ENCODE data around the gene DNMT1.

Gene DNMT1

DNA sequence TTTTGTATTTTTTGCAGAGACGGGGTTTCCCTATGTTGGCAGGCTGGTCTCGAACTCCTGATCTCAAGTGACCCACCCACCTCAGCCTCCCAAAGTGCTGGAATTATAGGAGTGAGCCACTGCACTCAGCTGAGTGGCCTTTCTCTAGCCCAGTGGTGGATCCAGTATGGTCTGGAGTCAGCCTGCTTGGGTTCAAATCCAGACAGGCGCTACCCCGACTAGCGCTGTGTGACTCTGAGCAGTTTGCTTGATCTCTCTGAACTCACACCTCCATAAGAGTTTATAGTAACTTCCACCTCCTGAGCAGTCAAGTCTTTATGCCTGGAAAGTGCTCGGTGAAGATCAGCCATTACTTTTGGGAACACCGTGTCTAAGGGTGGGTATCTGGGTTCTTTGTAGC, 25.9 kb upstream of the DNMT1 start:
- DNase-seq (ENCODE audit: low read depth) = no peak
- TF ChIP-seq, protein P1, sequence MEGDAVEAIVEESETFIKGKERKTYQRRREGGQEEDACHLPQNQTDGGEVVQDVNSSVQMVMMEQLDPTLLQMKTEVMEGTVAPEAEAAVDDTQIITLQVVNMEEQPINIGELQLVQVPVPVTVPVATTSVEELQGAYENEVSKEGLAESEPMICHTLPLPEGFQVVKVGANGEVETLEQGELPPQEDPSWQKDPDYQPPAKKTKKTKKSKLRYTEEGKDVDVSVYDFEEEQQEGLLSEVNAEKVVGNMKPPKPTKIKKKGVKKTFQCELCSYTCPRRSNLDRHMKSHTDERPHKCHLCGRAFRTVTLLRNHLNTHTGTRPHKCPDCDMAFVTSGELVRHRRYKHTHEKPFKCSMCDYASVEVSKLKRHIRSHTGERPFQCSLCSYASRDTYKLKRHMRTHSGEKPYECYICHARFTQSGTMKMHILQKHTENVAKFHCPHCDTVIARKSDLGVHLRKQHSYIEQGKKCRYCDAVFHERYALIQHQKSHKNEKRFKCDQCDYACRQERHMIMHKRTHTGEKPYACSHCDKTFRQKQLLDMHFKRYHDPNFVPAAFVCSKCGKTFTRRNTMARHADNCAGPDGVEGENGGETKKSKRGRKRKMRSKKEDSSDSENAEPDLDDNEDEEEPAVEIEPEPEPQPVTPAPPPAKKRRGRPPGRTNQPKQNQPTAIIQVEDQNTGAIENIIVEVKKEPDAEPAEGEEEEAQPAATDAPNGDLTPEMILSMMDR (IDR thresholded peaks at IDR 0.05; ENCODE audit: control insufficient read depth, extremely low read depth, insufficient read depth) = no peak
- H3K4me3 ChIP-seq (ENCODE audit: low read depth, low read length) = no peak overlapping the region

DNA sequence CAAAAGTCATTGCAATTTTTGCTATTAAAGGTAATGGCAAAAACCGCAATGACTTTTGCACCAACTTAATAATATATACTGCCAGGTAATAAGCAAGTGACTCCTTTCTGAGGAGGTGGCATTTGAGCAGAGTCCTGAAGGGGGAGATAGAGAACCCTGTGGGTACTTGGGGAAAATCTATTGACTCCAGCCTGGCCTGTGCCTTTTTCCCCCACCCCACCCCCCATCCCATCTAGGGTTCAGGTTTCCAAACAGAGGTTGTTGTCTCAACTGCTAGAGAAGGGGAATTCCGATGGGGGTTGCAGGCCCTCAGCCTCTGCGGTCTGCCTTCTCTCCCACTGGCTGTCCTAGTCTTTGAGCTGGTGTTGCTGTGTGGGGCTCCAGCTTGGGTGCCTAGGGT, 24.9 kb upstream of the DNMT1 start:
- TF ChIP-seq, protein P1 (IDR thresholded peaks at IDR 0.05; ENCODE audit: control insufficient read depth, extremely low read depth, insufficient read depth) = no peak
- no peak overlapping the region for H3K4me3 ChIP-seq (ENCODE audit: low read depth, low read length)
- DNase-seq (ENCODE audit: low read depth) = no peak

DNA sequence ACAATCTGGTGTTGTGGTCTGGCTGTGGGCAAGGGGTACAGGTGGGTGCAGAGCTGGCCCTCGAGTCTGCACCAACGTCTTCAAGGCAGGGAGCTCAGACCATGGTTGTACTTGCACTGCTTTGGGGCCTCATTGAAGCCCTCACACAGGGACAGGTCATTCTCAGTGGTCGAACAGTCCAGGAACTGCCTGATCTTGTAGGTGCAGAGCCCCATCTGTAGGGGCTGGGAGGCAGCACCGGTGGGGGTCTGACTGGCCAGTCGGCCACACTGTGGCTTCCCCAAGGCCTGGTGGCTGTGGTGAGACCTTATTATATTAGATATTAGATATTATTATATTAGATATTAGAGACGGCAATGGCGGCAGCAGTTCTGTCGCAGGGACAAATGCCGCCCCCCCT, 22.3 kb upstream of the DNMT1 start:
- no peak overlapping the region for H3K4me3 ChIP-seq (ENCODE audit: low read depth, low read length)
- DNase-seq (ENCODE audit: low read depth) = no peak
- TF ChIP-seq, protein P1 (IDR thresholded peaks at IDR 0.05; ENCODE audit: control insufficient read depth, extremely low read depth, insufficient read depth) = no peak

DNA sequence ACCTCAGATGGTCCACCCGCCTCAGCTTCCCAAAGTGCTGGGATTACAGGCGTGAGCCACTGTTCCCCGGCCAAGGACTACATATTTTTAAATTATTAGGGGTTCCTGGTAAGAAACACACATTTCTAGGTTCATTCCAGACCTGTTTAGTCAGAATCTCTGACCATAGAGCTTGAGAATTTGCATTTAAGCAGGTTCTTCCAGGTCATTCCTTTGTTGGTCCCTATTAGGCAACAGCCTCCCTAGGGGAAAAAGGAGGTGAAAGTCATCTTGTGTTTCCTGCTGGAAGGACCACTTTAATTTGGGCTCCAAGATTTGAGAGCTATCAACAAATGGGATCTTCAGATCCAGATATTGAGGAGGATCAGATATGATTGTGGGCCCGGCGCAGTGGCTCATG, 20.0 kb upstream of the DNMT1 start:
- TF ChIP-seq, protein P1 (IDR thresholded peaks at IDR 0.05; ENCODE audit: control insufficient read depth, extremely low read depth, insufficient read depth) = no peak
- no peak for DNase-seq (ENCODE audit: low read depth)
- H3K4me3 ChIP-seq (ENCODE audit: low read depth, low read length) = no peak overlapping the region

DNA sequence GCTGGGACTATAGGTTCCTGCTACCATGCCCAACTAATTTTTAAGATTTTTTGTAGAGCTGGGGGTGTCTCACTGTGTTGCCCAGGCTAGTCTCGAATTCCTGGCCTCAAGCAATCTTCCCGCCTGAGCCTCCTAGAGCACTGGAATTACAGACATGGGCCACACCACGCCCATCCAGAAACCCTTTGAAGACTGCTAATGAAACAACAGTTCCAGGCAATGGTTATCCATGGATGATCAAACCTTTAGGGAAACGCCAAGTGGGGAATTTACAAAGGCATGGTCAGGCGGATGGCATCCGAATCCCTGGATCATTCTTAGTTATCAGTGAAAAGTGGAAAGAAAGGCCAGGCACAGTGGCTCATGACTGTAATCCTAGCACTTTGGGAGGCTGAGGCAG, 16.9 kb upstream of the DNMT1 start:
- no peak for DNase-seq (ENCODE audit: low read depth)
- H3K4me3 ChIP-seq (ENCODE audit: low read depth, low read length) = no peak overlapping the region
- TF ChIP-seq, protein P1 (IDR thresholded peaks at IDR 0.05; ENCODE audit: control insufficient read depth, extremely low read depth, insufficient read depth) = no peak

DNA sequence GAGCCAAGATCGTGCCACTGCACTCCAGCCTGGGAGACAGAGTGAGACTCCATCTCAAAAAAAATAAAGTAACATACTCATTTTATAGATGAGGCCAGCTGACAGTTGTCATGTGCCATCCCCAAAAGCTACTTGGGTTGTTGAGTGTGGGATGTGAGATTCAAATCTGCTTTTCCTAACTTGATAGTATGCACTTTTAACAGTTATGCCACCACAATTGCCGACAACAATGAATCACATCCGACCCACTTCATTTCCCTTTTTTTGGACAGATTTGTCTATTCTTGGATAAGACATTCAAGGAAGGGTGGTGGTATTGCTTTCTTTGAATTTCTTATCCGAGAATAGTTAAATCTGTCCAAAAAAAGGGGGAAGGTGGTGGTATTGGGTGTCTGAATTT, 16.3 kb upstream of the DNMT1 start:
- DNase-seq (ENCODE audit: low read depth) = no peak
- no peak overlapping the region for H3K4me3 ChIP-seq (ENCODE audit: low read depth, low read length)
- TF ChIP-seq, protein P1 (IDR thresholded peaks at IDR 0.05; ENCODE audit: control insufficient read depth, extremely low read depth, insufficient read depth) = no peak

DNA sequence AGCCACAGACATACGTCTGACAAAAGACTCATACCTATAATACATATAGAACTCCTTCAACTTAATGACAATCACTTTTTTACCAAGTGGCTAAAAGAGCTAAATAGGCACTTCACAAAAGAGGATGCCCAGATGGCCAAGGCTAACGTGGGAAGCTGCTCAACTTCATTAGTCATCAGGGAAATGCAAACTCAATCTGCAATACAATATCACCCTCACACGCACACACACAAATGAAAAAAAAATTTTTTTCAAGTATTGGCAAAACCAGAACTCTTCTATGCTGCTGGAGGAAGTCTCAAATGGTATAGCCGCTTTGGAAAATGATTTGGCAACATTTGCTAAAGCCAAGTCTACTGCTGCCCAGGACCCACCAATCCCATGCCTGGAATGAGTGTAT, 14.6 kb upstream of the DNMT1 start:
- TF ChIP-seq, protein P1 (IDR thresholded peaks at IDR 0.05; ENCODE audit: control insufficient read depth, extremely low read depth, insufficient read depth) = no peak
- DNase-seq (ENCODE audit: low read depth) = no peak
- no peak overlapping the region for H3K4me3 ChIP-seq (ENCODE audit: low read depth, low read length)
